HG03457 (cell line): ENCODE data around the gene LCE1C.

ENCODE experiments used
- ATAC-seq: cut with Tn5 transposase; IDR thresholded peaks from one replicate; pipeline ENCODE4 v1.9.1; 2021; ENCODE audit warnings: moderate number of reproducible peaks; ENCODE audit not compliant: unreplicated experiment

Gene LCE1C, protein sequence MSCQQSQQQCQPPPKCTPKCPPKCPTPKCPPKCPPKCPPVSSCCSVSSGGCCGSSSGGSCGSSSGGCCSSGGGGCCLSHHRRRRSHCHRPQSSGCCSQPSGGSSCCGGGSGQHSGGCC

GRCh38 chr1:152806576-152806975, at the start of gene LCE1C:
Gene LCE1C (minus strand): TSS chr1:152806651. CDS start chr1:152805478, 1,173 bp downstream.
- ATAC-seq = no peak

DNA sequence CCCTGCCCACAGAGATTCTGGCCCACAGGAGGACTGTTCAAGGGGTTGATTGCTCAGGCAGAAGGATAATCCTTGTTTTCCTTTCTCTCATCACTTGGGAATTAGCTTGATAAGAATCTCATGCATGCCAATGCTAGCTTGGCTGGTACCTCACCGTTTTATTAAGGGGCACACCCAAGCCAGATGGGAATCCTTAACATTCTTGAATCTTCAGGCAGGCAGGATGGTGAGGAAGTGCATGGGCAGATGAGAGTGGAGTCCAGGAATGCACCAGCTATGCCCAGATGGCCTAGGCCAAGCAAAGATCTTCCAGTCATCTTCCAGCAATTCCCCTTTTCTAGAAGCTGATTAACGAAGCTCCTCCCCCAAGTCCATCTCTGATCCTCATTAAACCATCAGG, 49.2 kb upstream of the LCE1C start:
- no peak for ATAC-seq

DNA sequence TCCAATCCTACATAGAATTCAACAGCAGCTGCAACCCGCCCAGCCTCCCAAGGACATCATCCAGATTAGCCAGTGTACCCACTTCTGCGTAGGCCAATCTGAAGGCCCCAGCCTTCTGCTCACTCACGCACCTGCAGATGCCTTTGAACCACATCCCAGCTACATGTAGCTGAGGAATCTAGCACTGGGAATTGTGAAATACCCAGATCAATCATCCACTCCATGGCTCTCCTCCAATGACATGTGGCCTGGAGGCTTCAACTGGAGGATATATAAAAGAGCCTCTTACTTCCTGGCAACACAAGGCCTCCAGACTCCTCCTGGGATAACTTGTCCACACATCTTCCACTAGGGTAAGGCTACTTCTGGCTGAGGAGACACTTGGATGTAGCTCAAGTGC, 36.1 kb upstream of the LCE1C start, which contains the start of gene LCE6A:
Gene LCE6A, plus strand, starts transcription at position 301 of the 400 bp plus-strand sequence. CDS start 665 bp downstream, outside the sequence.
- no peak for ATAC-seq

- no peak for ATAC-seq
These were observed 30.4 kb upstream of the LCE1C start for GRCh38 chr1:152836870-152837269.

DNA sequence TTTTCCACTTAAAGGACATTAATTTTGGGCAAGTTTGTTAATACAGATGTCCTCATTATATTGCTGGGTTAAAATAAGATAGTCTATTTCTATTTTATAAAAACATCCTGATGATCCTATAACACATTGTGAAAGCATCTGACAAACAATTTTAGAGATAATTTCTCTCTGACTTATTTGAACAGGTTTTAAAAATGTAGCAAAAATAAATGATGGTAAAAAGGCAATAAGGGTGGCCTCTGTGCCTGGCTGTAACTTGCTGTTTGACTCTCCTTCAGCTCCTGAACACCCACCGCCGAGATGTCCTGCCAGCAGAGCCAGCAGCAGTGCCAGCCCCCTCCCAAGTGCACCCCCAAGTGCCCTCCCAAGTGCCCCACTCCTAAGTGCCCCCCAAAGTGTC, 20.7 kb upstream of the LCE1C start, which contains the start of gene LCE1A:
Gene LCE1A, plus strand, starts transcription at position 301 of the 400 bp plus-strand sequence. Its CDS starts 0 bp downstream, at position 301.
- no peak for ATAC-seq

GRCh38 chr1:152824964-152825363, 18.5 kb upstream of the LCE1C start:
- no peak for ATAC-seq

DNA sequence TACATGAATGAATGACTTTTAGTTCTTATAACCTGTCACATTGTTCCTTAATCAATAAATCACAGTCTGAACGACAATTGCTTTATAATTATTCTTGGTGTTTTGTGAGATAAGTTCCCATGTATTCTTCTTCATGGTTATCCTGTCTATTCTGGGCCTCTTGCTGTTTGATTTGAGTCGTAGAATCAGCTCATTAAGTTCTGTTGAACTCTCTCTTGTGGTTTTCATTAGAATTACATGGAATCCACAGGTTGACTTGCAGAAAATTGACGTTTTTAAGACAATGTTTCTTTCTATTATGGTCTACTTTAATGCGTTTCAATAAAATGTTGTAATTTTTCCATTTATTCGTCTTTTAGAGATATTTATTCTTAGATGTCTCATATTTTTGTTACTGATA, 16.8 kb upstream of the LCE1C start:
- no peak for ATAC-seq

- no peak for ATAC-seq
These were observed 10.9 kb upstream of the LCE1C start for GRCh38 chr1:152817309-152817708.

DNA sequence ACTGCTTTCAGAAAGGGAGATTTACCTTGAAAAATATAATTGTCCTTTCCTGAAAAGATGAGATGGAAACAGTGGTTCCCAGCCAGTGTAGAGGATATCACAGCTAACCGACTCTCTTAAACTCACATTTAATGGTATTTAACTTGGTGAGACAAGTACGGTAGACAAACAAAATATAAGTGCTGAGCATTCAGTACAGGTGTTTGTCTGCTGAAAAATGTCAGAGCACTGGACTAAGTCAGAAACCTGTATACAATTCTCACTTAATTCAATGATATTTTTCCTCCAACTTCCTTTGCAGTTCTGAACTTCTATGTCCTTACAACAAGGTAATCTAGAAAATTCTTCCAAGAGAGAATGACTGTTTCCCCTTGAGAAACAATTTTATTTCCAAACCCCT, 5.2 kb upstream of the LCE1C start, which contains the start of gene LCE1B:
Gene LCE1B, plus strand, starts transcription at position 301 of the 400 bp plus-strand sequence. CDS start 476 bp downstream, outside the sequence.
- ATAC-seq = no peak

GRCh38 chr1:152811050-152811449, 4.6 kb upstream of the LCE1C start:
- ATAC-seq = no peak

- ATAC-seq = no peak
These were observed 5.1 kb downstream of the LCE1C start for GRCh38 chr1:152801333-152801732.

DNA sequence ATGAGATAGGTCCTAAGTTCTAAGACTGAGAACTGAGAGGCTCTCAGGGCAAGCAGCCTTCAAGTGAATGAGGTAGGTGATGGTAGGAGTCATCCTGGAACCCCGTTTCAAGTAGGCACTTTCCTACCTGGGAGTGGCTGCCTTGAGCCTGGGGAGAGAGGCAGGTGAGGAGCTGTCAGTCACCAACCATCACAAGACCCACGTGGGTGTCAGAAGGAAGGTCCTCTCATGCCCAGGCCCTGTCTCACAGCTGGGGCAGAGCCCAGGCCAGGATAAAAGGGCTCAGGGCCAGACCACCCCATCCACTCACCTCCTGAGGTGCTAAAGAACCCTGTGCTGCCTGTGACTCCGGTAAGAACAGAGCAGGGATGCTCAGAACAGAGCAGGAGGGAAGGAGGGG, 10.0 kb downstream of the LCE1C start, which contains the start of gene LCE1D:
Gene LCE1D, plus strand, starts transcription at position 301 of the 400 bp plus-strand sequence. CDS start 1,074 bp downstream, outside the sequence.
- no peak for ATAC-seq

DNA sequence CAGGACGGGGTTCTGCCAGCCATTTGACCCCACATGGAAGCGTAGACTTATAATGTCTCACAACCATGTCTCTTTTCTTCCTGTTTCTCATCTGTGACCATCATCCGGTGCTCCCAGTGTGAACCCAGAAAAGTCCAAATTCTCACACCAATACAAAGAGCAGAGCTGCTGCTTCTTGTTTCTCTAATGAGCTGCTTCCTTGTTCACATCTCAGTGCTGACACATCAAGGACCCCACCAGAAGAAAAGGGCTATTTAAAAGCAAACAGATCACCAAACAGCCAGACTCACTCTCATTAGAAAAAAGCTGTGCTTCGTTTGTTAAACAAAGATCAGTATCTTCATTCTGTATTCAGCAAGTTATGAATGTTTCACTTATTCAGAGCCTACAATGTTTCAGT, 10.8 kb downstream of the LCE1C start:
- ATAC-seq = no peak

GRCh38 chr1:152786077-152786476, 20.4 kb downstream of the LCE1C start, which contains the start of gene LCE1E:
Gene LCE1E (plus strand): TSS chr1:152786257. CDS start chr1:152787300, 1,043 bp downstream.
- ATAC-seq = no peak

GRCh38 chr1:152783095-152783494, 23.4 kb downstream of the LCE1C start:
- no peak for ATAC-seq

DNA sequence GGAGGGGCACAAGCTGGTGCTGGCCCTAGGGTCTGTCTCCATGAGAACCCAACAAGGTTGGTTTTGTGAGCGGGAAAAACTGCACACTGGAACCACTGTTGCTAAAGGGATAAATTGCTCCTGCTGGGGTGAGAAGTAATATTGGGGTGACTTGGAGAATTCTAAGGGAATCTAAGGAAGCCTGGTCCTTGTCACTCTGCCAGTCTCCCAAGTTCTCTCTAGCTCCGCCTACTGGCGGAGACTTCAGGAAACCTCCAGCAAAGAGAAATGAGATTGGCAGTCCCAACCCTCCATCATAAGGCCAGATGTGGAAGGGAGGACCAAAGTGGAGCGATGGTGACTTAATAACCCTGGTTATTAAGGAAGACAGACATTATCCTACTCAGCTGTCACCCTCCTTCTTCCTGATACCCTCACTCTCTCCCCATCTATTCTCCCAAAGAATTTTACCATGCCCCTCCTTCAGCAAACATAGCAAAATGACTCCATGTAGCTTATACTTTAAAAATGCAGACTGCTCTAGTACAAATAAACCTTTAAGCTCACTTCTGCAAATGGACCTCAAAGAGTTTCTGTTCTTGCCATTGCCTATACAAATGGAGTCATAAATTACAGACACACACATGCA, 28.8 kb downstream of the LCE1C start:
- ATAC-seq = no peak

GRCh38 chr1:152776361-152776760, 30.1 kb downstream of the LCE1C start:
- no peak for ATAC-seq

- no peak for ATAC-seq
These were observed 31.6 kb downstream of the LCE1C start, which contains the start of gene LCE1F for GRCh38 chr1:152774875-152775274. Gene LCE1F (plus strand): TSS chr1:152775140. CDS start chr1:152776372, 1,232 bp downstream.

GRCh38 chr1:152770411-152770810, 36.0 kb downstream of the LCE1C start:
- no peak for ATAC-seq

GRCh38 chr1:152768847-152769533, 37.5 kb downstream of the LCE1C start:
- ATAC-seq = no peak

GRCh38 chr1:152761609-152762213, 44.7 kb downstream of the LCE1C start:
- no peak for ATAC-seq
